GM18507 (cell line): Measurements from ENCODE around the gene LGI1.
"Not testable (repeated sequence)": the region's sequence is repeated elsewhere in the genome, so short reads cannot be mapped to it uniquely, and the experiment has no call there.

Experiments
- DNase-seq: peaks from one replicate; pipeline ENCODE4 v3.0.0; 2011; ENCODE audit warnings: low read depth; ENCODE audit not compliant: insufficient read length; ENCODE audit errors: extremely low spot score
- FAIRE-seq: peaks from 2 replicates; lab custom pipeline; 2011; peaks lifted over from hg19 to GRCh38; lab: Jason Lieb, UNC

LGI1 gene

GRCh38 chr10:93796167-93796566, 38.4 kb downstream of the LGI1 start:
- DNase-seq, result no peak
- no peak for FAIRE-seq

- no peak for DNase-seq
- FAIRE-seq, result no peak
Measured at GRCh38 chr10:93797825-93798224, 40.1 kb downstream of the LGI1 start.

- FAIRE-seq (no peak), DNase-seq (no peak)
Measured at GRCh38 chr10:93799155-93799708, 41.5 kb downstream of the LGI1 start.

GRCh38 chr10:93804200-93804599, 46.5 kb downstream of the LGI1 start:
- no peak for FAIRE-seq
- no peak for DNase-seq

GRCh38 chr10:93806903-93807302, 49.2 kb downstream of the LGI1 start:
- DNase-seq, result no peak
- no peak for FAIRE-seq

- FAIRE-seq (no peak), DNase-seq (no peak)
Measured at GRCh38 chr10:93807371-93807770, 49.6 kb downstream of the LGI1 start.

- no peak for DNase-seq
- no peak for FAIRE-seq
Measured at GRCh38 chr10:93812659-93813338, 55.1 kb downstream of the LGI1 start.

GRCh38 chr10:93813507-93814465, 56.0 kb downstream of the LGI1 start:
- DNase-seq, result no peak
- FAIRE-seq, result peak; percentile 9

- DNase-seq (no peak), FAIRE-seq (no peak)
Measured at GRCh38 chr10:93815304-93816096, 57.8 kb downstream of the LGI1 start.

GRCh38 chr10:93816123-93816747, 58.5 kb downstream of the LGI1 start:
- DNase-seq (peak; percentile 3), FAIRE-seq (no peak)

GRCh38 chr10:93818086-93818485, 60.4 kb downstream of the LGI1 start:
- FAIRE-seq, result no peak
- no peak for DNase-seq

GRCh38 chr10:93819520-93819919, 61.8 kb downstream of the LGI1 start:
- DNase-seq, result no peak
- no peak for FAIRE-seq

GRCh38 chr10:93820434-93820833, 62.7 kb downstream of the LGI1 start:
- DNase-seq, result no peak
- no peak for FAIRE-seq

- no peak for DNase-seq
- FAIRE-seq, result no peak
Measured at GRCh38 chr10:93821051-93821772, 63.5 kb downstream of the LGI1 start.

- no peak for FAIRE-seq
- no peak for DNase-seq
Measured at GRCh38 chr10:93826355-93826754, 68.6 kb downstream of the LGI1 start.

- FAIRE-seq (no peak), DNase-seq (no peak)
Measured at GRCh38 chr10:93827056-93827804, 69.5 kb downstream of the LGI1 start.

- not testable (repeated sequence) for FAIRE-seq, DNase-seq
Measured at GRCh38 chr10:93831065-93831464, 73.3 kb downstream of the LGI1 start.

GRCh38 chr10:93835770-93836169, 78.0 kb downstream of the LGI1 start:
- no peak for FAIRE-seq
- no peak for DNase-seq
